Stimulated activated CD4-positive, alpha-beta T cell treated with anti-CD3 and anti-CD28 coated beads, Interleukin-1b, Interleukin-23, amount 100 ng/mL, for 24 hours (primary cell): ENCODE measurements around the gene CACNG4.

Experiments
- DNase-seq, 4 experiments: peaks; one replicate each; pipeline ENCODE4 v3.0.0-alpha.2; 2020; ENCODE audit warnings: low read depth in 4 of 4, low spot score in 1 of 4

The CACNG4 gene

DNA sequence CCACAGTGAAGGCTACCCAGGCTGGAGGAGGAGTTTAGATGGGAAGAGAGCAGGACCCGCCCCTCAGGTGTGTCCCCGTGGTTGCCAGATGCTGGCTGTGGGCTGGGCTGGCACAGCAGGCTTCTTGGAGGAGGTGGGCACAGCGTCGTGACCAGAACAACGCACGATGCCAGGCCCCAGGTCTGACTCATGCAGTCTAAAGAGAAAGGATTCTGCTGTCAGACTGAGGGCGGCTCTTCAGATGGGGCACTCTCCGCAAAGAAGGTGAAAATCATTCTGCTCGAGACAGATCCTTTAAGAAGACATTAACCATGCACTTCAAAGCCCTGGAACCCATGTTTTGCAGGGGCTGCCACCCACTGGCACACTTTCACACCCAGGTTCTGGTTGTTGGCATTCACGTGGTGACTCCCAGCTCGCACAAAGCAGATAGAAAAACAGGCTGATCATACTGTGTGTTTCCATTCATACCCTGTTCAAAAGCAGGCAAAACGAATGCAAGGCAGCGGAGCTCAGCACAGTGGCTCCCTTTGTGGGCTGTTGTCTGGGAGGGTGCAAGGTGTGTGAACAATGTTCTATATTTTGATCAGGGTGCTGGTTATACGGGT lies 19.0 kb downstream of the CACNG4 start:
- DNase-seq, result no peak

DNA sequence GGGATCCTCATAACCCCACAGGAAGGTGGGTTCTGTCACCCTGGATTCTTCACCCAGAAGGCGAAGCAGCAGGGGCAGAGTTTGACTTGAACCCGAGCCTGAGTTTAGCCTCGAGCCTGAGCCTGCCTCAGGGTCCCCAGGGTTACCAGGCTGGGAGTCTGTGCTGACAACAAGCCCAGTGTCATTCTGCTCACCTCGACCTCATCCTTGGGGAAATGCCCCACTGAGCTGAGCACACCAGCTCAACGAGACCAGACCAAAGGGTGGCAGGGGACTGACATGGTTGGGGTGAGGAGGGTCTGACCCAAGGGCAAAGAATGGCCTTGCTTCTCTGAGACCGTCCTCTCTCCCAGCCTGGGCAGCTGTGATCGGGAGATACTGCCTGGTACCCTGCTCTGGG lies 20.2 kb downstream of the CACNG4 start:
- no peak for DNase-seq

DNA sequence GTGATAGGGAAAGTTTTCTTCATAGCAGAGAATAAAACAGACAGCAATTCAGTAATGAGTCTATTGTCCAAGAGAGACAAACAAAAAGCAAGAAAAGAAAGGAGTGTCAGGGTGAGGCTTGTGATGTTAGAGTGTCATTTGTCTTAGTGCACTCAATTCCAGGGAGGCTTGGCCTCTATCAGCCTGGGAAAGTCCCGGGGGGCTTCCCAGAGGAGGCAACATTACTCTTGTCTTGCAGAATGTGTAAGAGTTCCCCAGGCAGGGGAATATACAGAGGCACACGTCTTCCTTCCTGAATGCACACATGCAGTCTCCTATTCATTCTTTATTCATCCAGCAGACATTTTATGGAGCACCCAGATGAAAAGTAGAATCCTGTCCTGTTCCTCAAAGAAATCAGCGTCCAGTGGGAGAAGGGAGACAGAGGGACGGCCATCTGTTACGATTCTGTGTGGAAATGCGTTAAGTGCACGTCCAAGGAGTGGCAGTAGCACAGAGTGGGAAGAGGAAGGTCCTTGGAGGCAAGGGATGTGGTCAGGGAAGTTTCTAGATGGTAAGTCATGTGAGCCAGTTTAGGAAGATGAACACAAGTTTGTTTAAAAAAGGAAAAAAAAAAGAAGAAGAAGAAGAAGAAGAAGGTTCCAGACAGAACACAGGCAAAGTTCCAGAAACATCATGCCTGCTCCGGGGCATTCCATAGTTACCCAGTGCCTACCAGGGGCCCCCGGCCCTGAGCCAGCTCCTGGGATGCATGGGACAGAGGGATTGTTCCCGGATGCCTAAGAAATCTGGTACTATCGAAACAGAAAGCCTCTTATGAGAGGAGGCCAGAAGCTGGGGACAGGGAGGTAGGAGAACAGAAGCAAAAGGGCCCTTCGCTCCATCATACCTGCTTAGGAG lies 21.1 kb downstream of the CACNG4 start:
- no peak for DNase-seq

DNA sequence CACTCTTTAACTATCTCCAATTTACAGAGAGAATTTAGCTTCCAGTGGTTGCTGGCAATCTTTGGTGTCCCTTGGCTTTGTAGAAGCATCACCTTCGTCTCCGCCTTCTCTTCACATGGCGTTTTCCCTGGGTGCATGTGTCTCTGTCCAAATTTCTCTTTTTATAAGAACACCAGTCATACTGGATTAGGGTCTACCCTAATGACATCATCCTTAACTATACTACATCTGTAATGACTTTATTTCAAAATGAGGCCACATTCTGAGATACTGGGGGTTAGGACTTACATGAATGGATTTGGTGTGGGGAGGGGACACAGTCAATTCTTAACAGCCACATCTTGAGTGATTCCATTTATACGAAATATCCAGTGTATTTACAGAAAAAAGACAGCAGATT lies 22.2 kb downstream of the CACNG4 start:
- DNase-seq, result no peak

DNA sequence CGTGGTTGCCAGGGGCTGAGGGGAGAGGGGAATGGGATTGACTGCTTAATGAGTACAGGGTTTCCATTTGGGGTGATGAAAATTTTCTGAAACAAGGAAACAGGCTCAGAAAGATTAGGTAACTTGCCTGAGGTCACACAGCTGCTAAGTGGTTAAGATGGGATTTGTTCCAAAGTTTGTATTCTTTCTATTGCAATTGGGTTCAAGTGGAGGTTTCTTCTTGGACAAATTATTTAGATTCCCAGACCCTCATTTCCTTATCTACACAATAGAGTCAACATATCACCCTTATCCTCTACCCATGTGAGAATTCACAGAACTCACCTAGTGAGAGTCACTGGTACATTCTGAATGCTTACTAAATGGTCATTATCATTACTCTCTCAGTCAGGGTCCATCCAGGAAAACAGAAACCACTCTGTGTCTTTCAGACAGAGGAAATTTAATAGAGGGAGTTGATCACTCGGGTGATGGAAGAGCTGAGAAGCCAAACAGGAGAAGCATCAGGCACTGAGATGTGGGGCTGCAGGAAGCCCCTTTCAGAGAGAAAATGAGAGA lies 22.6 kb downstream of the CACNG4 start:
- no peak for DNase-seq

DNA sequence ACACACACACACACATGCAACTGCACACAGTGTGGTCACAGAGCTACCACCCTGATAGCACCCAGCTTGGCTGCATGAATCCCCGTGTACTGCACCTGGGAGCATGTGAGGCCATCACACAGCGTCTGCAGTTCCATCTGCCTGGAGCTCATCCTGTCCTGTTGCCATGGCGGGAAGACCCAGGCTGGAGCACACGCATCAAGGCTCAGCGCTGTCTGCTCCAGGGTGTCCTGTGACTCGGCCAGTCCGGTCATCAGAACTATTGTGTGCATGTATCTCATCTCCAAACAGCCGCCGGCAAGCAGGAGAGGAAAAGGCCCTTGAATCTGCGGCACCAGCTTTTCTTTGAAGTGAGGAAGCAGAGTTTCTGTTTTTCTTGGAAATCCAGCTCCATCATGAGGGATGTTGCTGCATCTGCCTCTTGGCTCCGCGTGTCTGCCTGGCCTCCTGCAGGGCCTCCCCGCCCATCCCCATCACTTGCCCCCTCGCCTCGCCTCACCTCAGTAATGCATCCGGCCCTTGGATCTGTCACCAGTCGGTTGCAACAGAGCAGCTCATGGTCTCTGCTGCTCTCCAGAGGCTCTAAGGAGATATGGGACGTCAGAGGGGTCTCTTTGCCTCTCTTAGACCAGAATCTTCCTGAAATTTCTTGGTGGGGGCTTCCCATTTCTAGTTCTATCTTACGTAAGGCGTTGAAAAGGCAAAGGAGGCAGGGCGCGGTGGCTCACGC lies 23.7 kb downstream of the CACNG4 start:
- no peak for DNase-seq

DNA sequence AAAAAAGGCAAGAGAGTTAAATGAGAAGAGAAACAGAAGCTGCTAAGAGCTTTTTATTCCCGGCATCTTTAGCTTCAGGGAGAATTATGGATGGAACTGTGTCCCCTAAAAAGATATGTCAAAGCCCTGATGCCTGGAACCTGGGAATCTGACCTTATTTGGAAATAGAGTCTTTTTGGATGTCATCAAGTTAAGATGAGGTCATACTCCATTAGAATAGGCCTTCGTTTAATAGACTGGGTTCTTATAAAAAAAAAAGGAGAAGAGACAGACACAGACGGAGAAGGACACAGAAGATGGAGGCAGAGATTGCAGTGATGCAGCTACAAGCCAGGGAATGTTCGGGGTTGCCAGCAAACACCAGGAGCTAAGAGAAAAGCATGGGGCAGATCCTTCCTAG lies 24.6 kb downstream of the CACNG4 start:
- no peak for DNase-seq

DNA sequence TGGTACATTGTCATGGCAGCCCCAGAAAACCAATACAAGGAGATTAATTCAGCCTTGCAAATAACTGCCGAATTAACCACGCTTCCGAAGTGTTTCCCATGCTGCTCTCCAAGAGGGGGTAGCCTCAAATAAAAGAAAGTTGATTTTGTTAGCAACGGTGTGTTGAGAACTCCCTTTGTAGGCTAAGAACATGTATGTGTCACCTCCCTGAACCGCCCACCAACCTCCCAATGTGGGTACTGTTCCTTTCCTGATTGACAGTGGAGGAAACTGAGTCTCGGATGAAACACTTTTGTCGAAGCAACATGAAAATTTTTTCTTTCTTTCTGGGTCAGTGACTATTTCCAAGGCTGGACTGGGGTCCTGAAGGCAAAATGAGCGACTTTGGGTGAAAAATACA lies 25.1 kb downstream of the CACNG4 start:
- DNase-seq, result no peak

DNA sequence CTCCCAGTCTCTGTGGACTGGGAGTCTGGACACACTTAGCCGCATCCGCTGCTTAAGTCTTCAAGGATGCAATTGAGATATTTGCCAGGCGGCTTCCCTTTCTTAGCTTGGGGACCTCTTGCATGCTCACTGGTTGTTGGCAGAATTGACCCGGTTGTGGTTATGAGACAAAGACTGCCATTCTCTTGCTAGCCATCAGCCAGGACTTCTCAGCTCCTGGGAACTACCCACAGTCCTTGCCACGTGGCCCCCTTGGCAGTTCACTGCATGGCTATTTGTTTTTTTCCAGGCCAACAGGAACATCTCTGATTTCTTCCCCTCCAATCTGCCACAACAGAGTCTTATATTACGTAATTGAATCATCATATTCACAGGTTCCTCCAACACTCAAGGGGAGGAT lies 25.5 kb downstream of the CACNG4 start:
- DNase-seq, result no peak

DNA sequence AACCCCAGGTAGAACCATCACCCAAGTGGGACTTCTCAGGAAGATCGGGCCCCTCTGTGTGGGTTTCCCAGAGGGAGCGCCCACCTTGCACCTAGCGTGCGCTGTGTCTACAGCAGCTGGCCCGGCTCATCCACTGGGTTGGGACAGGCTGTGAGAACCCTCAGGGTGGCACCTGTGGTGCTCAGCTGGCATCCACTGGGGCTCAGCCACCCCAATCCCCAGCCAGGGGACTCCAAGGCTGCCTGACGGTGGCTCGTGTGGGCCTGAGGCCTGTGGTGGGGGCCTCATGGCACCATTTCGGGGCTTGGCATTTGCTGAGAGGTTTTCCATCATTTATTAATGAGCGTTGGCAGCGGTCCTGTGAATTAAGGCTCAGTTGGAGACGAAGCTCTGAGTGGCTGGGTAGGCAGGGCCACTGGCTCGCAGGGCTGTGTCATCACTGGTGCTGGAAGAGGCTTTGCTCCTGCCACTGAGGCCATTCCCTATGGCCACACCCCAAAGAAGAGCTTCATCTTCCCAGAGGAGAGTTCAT lies 28.5 kb downstream of the CACNG4 start:
- DNase-seq, result no peak

DNA sequence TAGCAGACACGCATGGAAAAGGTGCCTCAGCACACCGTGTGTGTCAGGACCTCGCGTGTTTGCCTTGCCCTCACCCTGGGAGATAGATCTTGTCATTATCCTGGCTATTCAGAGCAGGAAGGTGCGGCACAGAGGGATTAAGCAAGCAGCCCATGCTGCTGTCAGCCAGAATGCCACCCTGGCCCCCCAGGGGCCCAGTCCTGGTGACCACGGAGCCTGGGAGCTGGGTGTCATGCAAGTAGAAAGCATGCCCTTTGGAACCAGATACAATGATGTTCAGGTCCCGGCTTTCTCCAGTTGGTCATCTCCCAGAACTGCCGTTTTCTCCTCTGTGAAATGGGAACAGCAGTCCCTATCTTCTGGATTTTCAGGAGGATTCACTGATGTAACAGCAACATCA lies 29.9 kb downstream of the CACNG4 start:
- no peak for DNase-seq

DNA sequence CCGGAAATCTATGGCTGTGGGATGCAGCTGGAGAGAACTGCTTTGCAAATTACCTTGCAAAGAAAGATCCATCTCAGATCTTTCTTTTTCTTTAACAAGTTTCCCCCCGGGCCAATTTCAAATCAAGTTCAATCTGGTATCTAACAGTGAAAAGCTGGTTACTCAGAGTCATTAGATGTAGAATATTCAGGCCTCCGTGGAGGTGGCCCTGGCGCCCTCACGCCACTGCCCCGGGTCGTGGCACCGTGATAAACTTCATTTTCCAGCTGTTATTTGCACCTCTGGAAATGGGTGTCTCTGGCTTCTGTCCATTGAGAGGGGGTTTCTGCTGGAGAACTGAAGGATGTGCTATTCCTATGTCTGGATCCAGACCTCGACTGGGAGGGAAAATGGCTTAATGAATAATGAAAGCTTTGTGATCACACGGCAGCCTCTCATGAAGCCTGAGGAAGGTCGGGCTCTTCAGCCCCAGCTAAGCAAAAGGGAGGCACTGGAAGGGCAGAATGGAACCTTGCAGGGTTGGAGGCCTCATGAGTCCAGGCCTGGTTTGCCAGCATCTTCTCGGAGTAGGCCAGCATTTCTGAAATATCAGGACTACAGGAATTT lies 30.5 kb downstream of the CACNG4 start:
- DNase-seq, result no peak

DNA sequence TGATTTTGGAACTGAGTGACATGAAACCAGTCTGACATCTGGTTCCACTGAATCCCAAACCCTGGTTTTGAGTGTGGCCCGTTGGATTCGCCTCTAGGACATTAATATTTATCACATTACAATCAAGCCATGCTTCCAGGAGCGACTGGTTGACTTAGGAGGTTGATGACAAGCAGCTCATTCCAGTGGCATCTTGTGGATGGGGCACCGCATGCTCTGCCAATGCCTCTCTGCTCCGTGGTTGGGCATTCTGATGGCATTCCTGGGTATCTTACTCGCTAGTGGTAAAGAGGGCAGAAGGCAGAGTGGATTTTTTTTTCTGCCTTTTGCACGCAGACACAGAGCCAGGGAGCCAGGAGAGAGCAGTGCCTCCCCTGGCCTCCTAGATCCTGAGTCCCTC lies 31.4 kb downstream of the CACNG4 start:
- DNase-seq, result no peak

DNA sequence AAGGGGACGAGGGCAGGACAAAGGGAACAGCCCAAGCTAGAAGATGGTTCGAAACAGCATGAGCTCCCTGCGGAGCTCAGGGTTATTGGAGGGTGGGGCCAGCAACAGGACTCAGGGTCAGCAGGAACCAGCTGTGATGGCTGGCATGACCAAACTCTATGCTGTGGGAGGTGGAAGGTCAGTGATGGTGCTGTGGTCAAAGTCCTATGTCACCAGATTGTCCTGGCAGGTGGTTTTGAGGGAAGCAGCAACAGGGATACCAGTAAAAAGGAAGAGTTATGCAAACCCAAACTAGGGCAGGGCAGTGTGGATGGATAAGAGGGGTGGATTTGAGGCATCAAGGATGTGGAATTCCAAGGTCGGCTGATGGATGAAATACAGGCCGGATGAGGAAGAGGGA lies 32.4 kb downstream of the CACNG4 start:
- no peak for DNase-seq

DNA sequence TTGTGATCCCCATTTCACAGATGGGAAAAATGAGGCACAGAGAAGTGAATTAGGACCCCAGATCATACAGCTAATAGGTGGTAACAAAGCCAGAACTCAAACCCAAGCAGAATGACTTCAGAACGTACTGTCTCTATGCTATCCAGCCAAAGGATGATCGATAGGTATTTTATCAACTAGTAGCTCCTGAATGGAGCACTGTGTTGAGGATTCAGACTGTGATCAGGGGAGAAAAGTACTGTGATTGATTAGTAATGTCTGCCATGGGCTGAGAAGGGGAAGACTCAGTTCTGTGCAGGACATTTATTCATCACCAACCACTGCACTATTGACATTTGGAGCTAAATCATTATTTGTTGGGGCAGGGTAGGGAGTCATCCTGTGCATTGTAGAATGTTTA lies 38.7 kb downstream of the CACNG4 start:
- no peak for DNase-seq

DNA sequence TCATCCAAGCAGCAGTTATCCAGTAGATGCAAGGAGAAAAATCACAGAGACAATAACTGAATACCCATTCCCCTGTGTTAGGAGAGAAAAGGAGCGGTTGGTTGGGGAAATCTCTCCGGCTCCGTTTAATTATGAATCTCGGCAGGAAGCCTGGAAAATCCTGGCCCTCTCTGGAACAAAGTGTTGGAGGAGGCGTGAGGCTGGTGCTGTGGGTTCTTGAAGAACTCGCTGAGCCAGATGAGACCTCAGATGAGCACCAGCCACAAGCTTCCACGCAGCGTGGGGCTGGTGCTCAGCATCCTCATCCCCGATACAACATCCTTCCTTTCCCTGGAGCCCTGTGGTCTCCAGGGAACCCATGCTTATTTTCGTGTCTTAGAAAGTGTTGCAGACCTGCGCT lies 39.7 kb downstream of the CACNG4 start:
- DNase-seq, result no peak

DNA sequence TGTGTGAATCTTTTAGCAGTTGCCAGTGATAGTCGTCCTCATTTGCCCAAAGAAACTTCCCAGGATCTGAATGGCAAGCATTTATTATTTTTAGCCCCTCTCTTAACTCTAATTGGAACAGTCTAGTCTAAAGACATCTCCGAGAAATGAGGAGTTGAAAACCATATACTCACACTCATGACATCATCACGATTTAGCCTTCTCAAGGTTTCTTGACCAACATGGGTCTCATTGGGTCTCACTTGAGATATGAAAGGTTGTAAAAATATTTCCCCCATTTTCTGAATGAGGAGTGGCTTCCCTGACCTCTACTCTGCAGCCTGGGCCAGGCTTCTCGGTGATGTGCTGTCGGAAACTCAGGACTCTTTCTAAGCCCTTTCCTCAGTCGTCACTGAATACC lies 42.8 kb downstream of the CACNG4 start:
- no peak for DNase-seq

DNA sequence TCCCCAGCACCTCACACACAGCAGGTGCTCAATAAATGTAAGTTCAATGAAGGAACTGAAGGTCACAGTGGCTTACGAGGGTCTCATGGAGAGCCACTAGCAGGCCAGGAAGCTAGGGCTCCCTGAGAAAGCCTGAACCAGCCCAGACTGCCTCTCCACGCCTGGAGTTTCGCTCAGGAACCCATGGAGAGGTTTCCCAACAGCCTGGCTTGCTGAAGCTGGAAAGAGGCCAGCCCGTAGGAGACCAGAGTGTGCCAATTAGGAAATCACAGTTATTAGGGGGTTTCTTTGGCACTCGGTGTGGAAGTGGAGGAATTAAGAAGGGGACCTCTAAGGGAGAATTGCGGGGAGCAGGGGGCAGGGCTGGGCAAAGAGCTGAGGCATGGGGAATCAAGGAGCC lies 43.6 kb downstream of the CACNG4 start:
- no peak for DNase-seq

DNA sequence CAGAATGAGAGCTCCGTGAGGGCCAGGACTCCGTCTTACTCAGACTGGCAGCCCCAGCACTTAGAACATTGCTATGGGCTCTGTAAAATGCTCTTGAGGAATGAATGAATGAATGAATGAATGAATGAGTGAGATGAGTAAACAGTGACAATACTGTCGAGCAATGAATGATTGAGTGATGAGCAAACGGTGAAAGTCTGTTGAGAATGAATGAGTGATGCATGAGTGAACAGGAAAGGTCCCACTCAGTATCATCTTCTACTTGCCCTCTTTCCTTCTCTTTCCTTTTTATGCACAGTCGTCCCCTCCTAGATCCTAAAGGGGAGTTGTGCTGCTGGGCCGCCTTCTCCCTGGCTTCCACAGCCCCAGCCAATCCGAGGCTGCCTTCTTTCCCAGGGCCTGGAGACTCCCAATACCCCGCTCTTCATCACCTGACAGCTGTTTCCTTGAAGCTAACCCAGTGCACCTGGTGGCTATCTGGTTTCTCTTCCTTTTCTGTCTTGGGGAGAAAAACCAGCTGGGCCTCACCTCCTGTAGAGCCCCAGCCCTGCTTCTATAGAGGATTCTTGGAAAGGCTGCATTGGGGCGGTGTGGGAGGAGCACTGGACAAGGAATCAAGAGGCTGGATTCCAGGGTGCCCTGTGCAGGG lies 47.1 kb downstream of the CACNG4 start:
- no peak for DNase-seq

DNA sequence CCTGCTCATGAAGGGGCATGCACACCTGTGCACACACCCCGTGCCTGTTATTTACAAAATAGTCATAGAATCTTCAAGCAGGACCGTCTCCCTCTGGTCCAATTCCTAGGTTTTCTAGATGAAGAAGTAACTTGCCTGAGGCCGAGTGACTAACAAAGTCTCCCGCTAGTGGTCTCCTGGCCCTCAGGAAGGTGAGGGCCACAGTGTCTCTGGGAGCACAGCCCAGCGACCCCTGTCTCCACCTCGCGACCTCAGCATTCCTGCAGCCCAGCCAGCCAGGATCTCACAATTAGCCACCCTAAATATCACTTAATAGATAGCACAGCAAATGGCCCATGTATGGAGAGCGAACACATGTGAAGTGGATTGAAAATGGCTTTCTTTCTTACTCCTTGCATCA lies 49.4 kb downstream of the CACNG4 start:
- no peak for DNase-seq

DNA sequence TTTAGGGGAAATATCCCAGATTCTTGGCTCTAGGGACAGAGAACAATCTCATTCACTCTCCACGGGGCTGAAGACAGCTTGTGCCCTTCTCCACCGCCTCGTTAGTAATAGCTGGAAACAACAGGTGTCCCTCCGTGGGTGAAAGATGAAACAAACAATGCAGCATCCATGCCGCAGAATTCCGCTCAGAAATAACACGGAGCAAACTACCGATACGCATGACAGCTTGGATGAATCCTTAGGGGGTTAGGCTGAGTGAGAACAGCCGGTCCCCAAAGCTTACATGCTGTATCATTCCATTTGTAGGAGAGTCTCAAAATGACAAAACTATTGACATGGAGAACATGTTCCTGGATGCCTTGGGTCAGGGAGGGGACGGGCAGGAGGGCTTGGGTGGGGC lies 50.5 kb downstream of the CACNG4 start:
- no peak for DNase-seq
